Activated CD8-positive, alpha-beta T cell treated with anti-CD3 and anti-CD28 coated beads for 36 hours (primary cell): ENCODE data around the gene ATP6V1F. TPM values are rescaled to one million over a fixed set of nuclear protein-coding genes. Genes with fewer than 3 reads are reported as not detected.

ENCODE experiments used
- ATAC-seq: fragments of 200-7000 bp; cut with Tn5 transposase; one replicate; pipeline ENCODE4 v1.10.0; 2021; ENCODE audit warnings: mild to moderate bottlenecking, moderate library complexity
- CTCF ChIA-PET: fragments of 350-600 bp; sonication (Branson Sonifier 250); formaldehyde crosslinking; loops from one replicate; lab custom pipeline; 2021; ENCODE audit warnings: antibody characterized with exemption; lab: Charles Lee
- POLR2A ChIA-PET: fragments of 350-600 bp; sonication (Branson Sonifier 250); formaldehyde crosslinking; loops from one replicate; lab custom pipeline; 2021; ENCODE audit warnings: antibody characterized with exemption; lab: Charles Lee
- DNase-seq: peaks from one replicate; pipeline ENCODE4 v3.0.0-alpha.2; 2020
- H3K27ac Mint-ChIP-seq: one replicate; pipeline ENCODE4 v1.8.0; 2021; ENCODE audit warnings: mild to moderate bottlenecking, mixed read lengths
- H3K27me3 Mint-ChIP-seq: one replicate; pipeline ENCODE4 v1.8.0; 2021; ENCODE audit warnings: mixed read lengths
- H3K36me3 Mint-ChIP-seq: one replicate; pipeline ENCODE4 v1.8.0; 2021; ENCODE audit warnings: low read depth, mixed read lengths
- H3K4me1 Mint-ChIP-seq: one replicate; pipeline ENCODE4 v1.8.0; 2021; ENCODE audit warnings: low read depth, mixed read lengths
- H3K4me3 Mint-ChIP-seq: one replicate; pipeline ENCODE4 v1.8.0; 2021; ENCODE audit warnings: mild to moderate bottlenecking, moderate library complexity, mixed read lengths
- H3K9me3 Mint-ChIP-seq: one replicate; pipeline ENCODE4 v1.8.0; 2021; ENCODE audit warnings: mixed read lengths
- CTCF ChIP-seq: fragments of 200-600 bp; IDR thresholded peaks from one replicate; pipeline ENCODE4 v1.8.0; 2022; ENCODE audit warnings: antibody characterized with exemption, mild to moderate bottlenecking
- intact Hi-C: fragments of 100-400 bp; cut with micrococcal nuclease; formaldehyde crosslinking; loops from one replicate; pipeline ENCODE4 v1.10.0; 2022
- total RNA-seq, 2 experiments: library from RNA; stranded (reverse); gene quantifications; one replicate each; pipeline ENCODE4 v1.2.3, GENCODE V29; 2021

The ATP6V1F gene
- total RNA-seq, 2 experiments from 2014 or later, result 109 to 113 TPM

- Mint-ChIP-seq H3K4me1 (no peaks in the 10 kb centered on the region), H3K27me3 (no peaks in the 10 kb centered on the region), H3K9me3 (no peaks in the 10 kb centered on the region), H3K4me3 (no peak overlapping the region), H3K27ac (no peak overlapping the region), H3K36me3 (no peaks in the 10 kb centered on the region)
- ATAC-seq (no peak), DNase-seq (no peak)
- CTCF ChIA-PET, result no interaction called here
- TF ChIP-seq CTCF, result no peak
- POLR2A ChIA-PET, result no interaction called here
- intact Hi-C loops, result loop anchor here (10.0 kb wide), 1 partner anchor 262 kb away; no protein-coding TSS in a partner anchor
Measured at GRCh38 chr7:128876586-128876977, 13.9 kb downstream of the ATP6V1F start.

GRCh38 chr7:128876978-128877755 lies 14.5 kb downstream of the ATP6V1F start:
- H3K27ac Mint-ChIP-seq, result no peak overlapping the region
- ChIA-PET POLR2A (no interaction called here), CTCF (interaction anchor here (1.4 kb wide), 1 partner anchor 217 kb away, joined by 3 read pairs; no protein-coding TSS in a partner anchor)
- ATAC-seq (no peak), DNase-seq (no peak)
- H3K4me1 Mint-ChIP-seq, result no peaks in the 10 kb centered on the region
- H3K9me3 Mint-ChIP-seq, result no peaks in the 10 kb centered on the region
- no peaks in the 10 kb centered on the region for H3K27me3 Mint-ChIP-seq
- no peaks in the 10 kb centered on the region for H3K36me3 Mint-ChIP-seq
- intact Hi-C loops, result loop anchor here (10.0 kb wide), 1 partner anchor 262 kb away; no protein-coding TSS in a partner anchor
- TF ChIP-seq CTCF, result no peak
- H3K4me3 Mint-ChIP-seq, result no peak overlapping the region

- H3K27me3 Mint-ChIP-seq, result no peaks in the 10 kb centered on the region
- TF ChIP-seq CTCF, result no peak
- H3K27ac Mint-ChIP-seq, result no peak overlapping the region
- no peak for DNase-seq
- intact Hi-C loops, result loop anchor here (10.0 kb wide), 1 partner anchor 263 kb away; no protein-coding TSS in a partner anchor
- H3K9me3 Mint-ChIP-seq, result no peaks in the 10 kb centered on the region
- CTCF ChIA-PET, result interaction anchor here (1.4 to 8.9 kb wide), 2 partner anchors 15 to 217 kb away, joined by 3 to 100 read pairs; partner anchors contain the start of gene ATP6V1F
- H3K36me3 Mint-ChIP-seq, result no peaks in the 10 kb centered on the region
- H3K4me1 Mint-ChIP-seq, result no peaks in the 10 kb centered on the region
- no peak for ATAC-seq
- no peak overlapping the region for H3K4me3 Mint-ChIP-seq
- POLR2A ChIA-PET, result no interaction called here
Measured at GRCh38 chr7:128877756-128878120, 15.1 kb downstream of the ATP6V1F start.

GRCh38 chr7:128878226-128879105 lies 15.8 kb downstream of the ATP6V1F start:
- intact Hi-C loops, result loop anchor here (10.0 kb wide), 1 partner anchor 264 kb away; no protein-coding TSS in a partner anchor
- DNase-seq (no peak), ATAC-seq (no peak)
- no peak for TF ChIP-seq CTCF
- Mint-ChIP-seq H3K4me1 (peaks cover under 1% of the 10 kb centered on the region), H3K4me3 (no peak overlapping the region), H3K27me3 (no peaks in the 10 kb centered on the region), H3K9me3 (no peaks in the 10 kb centered on the region), H3K36me3 (no peaks in the 10 kb centered on the region), H3K27ac (no peak overlapping the region)
- ChIA-PET POLR2A (no interaction called here), CTCF (interaction anchor here (1.0 to 8.9 kb wide), 4 partner anchors 9 to 216 kb away, joined by 3 to 100 read pairs (median 8); partner anchors contain the start of gene ATP6V1F)
